Activated CD4-positive, CD25-positive, alpha-beta regulatory T cell treated with anti-CD3 and anti-CD28 coated beads, Interleukin-2, amount 50 U/mL, for 16 hours (primary cell): ENCODE measurements around the gene PPP5C.
"Not testable (repeated sequence)": the region's sequence is repeated elsewhere in the genome, so short reads cannot be mapped to it uniquely, and the experiment has no call there.

Source experiments
- DNase-seq: peaks from one replicate; pipeline ENCODE4 v3.0.0-alpha.2; 2020; ENCODE audit warnings: low read depth, low spot score

PPP5C gene

GRCh38 chr19:46366620-46367292, 19.9 kb downstream of the PPP5C start:
- no peak for DNase-seq

- DNase-seq: no peak
Observed at GRCh38 chr19:46367426-46367825, 20.5 kb downstream of the PPP5C start.

- no peak for DNase-seq
Observed at GRCh38 chr19:46368116-46368515, 21.2 kb downstream of the PPP5C start.

- DNase-seq: no peak
Observed at GRCh38 chr19:46369817-46370216, 22.9 kb downstream of the PPP5C start.

- no peak for DNase-seq
Observed at GRCh38 chr19:46371371-46371901, 24.5 kb downstream of the PPP5C start.

GRCh38 chr19:46372901-46373490, 26.1 kb downstream of the PPP5C start:
- DNase-seq: no peak

GRCh38 chr19:46373491-46374359, 26.8 kb downstream of the PPP5C start:
- no peak for DNase-seq

GRCh38 chr19:46374536-46375475, 27.9 kb downstream of the PPP5C start:
- DNase-seq: no peak

GRCh38 chr19:46375476-46376067, 28.7 kb downstream of the PPP5C start:
- DNase-seq: not testable (repeated sequence)

GRCh38 chr19:46376241-46377153, 29.6 kb downstream of the PPP5C start:
- no peak for DNase-seq

GRCh38 chr19:46378268-46378667, 31.4 kb downstream of the PPP5C start:
- DNase-seq: no peak

- DNase-seq: no peak
Observed at GRCh38 chr19:46380690-46381089, 33.8 kb downstream of the PPP5C start.

GRCh38 chr19:46381346-46381745, 34.5 kb downstream of the PPP5C start:
- no peak for DNase-seq

- DNase-seq: no peak
Observed at GRCh38 chr19:46381756-46382345, 35.0 kb downstream of the PPP5C start.

GRCh38 chr19:46383171-46383815, 36.4 kb downstream of the PPP5C start:
- DNase-seq: no peak

- no peak for DNase-seq
Observed at GRCh38 chr19:46383846-46384245, 37.0 kb downstream of the PPP5C start.

GRCh38 chr19:46384396-46384795, 37.5 kb downstream of the PPP5C start:
- DNase-seq: no peak

- no peak for DNase-seq
Observed at GRCh38 chr19:46385636-46386035, 38.7 kb downstream of the PPP5C start.

GRCh38 chr19:46386151-46386550, 39.3 kb downstream of the PPP5C start:
- no peak for DNase-seq
